ENCODE measurements around the gene RHEX. TPM values are rescaled to one million over a fixed set of nuclear protein-coding genes. Genes with fewer than 3 reads are reported as not detected.
A peak's percentile ranks its signal among the peaks of the same experiment; 100 is the strongest.

The RHEX gene
- total RNA-seq, 1 donor from 2014 or later: not detected

GRCh38 chr1:206039046-206039973 is 13.7 kb upstream of the RHEX start:
- Histone ChIP-seq H3K9ac (no peak overlapping the region), H3K4me2 (no peak overlapping the region), H3K79me2 (ENCODE audit: low read depth) (no peaks in the 10 kb centered on the region), H3K4me3 (no peak overlapping the region), H3K4me1 (peaks cover 29% of the 10 kb centered on the region), H3K27me3 (no peaks in the 10 kb centered on the region), H2AFZ (replicated peaks) (no peak overlapping the region), H3K9me3 (ENCODE audit: low read depth) (no peaks in the 10 kb centered on the region), H4K20me1 (ENCODE audit: low read depth) (no peaks in the 10 kb centered on the region), H3K36me3 (no peaks in the 10 kb centered on the region), H3K27ac (no peak overlapping the region), H3F3A (ENCODE audit: low read depth) (no peaks in the 10 kb centered on the region)
- H3K4me1 Mint-ChIP-seq: peaks cover 59% of the 10 kb centered on the region
- peaks cover 30% of the 10 kb centered on the region for H3K27me3 Mint-ChIP-seq (ENCODE audit: insufficient read depth, low read depth)
- H3K9me3 Mint-ChIP-seq: no peaks in the 10 kb centered on the region
- H3K27ac Mint-ChIP-seq: no peak overlapping the region
- no peak for TF ChIP-seq EZH2 (IDR thresholded peaks at IDR 0.05)
- H3K36me3 Mint-ChIP-seq: no peaks in the 10 kb centered on the region
- peak; percentile 7 for DNase-seq (ENCODE audit: low spot score)
- no peak overlapping the region for H3K4me3 Mint-ChIP-seq

GRCh38 chr1:206040328-206040727 is 12.6 kb upstream of the RHEX start:
- H2AFZ ChIP-seq (replicated peaks): peak overlapping the region; percentile 78
- no peaks in the 10 kb centered on the region for H4K20me1 ChIP-seq (ENCODE audit: low read depth)
- H3K27me3 ChIP-seq: no peaks in the 10 kb centered on the region
- H3K36me3 ChIP-seq: no peaks in the 10 kb centered on the region
- no peak overlapping the region for H3K4me3 ChIP-seq
- TF ChIP-seq EZH2 (IDR thresholded peaks at IDR 0.05): no peak
- no peak for TF ChIP-seq CTCF (IDR thresholded peaks at IDR 0.05)
- TF ChIP-seq EZH2phosphoT487 (IDR thresholded peaks at IDR 0.05): no peak
- no peaks in the 10 kb centered on the region for H3K9me3 Mint-ChIP-seq
- H3K4me3 Mint-ChIP-seq: no peak overlapping the region
- no peaks in the 10 kb centered on the region for H3F3A ChIP-seq (ENCODE audit: low read depth)
- H3K79me2 ChIP-seq (ENCODE audit: low read depth): no peaks in the 10 kb centered on the region
- peaks cover 50% of the 10 kb centered on the region for H3K4me1 Mint-ChIP-seq
- no peak for DNase-seq (ENCODE audit: low spot score)
- H3K9me3 ChIP-seq (ENCODE audit: low read depth): no peaks in the 10 kb centered on the region
- peaks cover 19% of the 10 kb centered on the region for H3K27me3 Mint-ChIP-seq (ENCODE audit: insufficient read depth, low read depth)
- H3K36me3 Mint-ChIP-seq: no peaks in the 10 kb centered on the region
- H3K27ac Mint-ChIP-seq: no peak overlapping the region
- H3K27ac ChIP-seq: no peak overlapping the region
- H3K9ac ChIP-seq: no peak overlapping the region
- no peak overlapping the region for H3K4me2 ChIP-seq
- peaks cover 29% of the 10 kb centered on the region for H3K4me1 ChIP-seq

GRCh38 chr1:206041640-206042039 is 11.3 kb upstream of the RHEX start:
- Histone ChIP-seq H3K27ac (no peak overlapping the region), H3F3A (ENCODE audit: low read depth) (no peaks in the 10 kb centered on the region), H3K9me3 (ENCODE audit: low read depth) (no peaks in the 10 kb centered on the region), H2AFZ (replicated peaks) (no peak overlapping the region), H3K79me2 (ENCODE audit: low read depth) (no peaks in the 10 kb centered on the region), H3K27me3 (no peaks in the 10 kb centered on the region), H3K9ac (no peak overlapping the region), H3K4me2 (no peak overlapping the region), H3K36me3 (no peaks in the 10 kb centered on the region), H4K20me1 (ENCODE audit: low read depth) (no peaks in the 10 kb centered on the region), H3K4me1 (peaks cover 29% of the 10 kb centered on the region), H3K4me3 (no peak overlapping the region)
- no peaks in the 10 kb centered on the region for H3K9me3 Mint-ChIP-seq
- no peaks in the 10 kb centered on the region for H3K36me3 Mint-ChIP-seq
- no peak overlapping the region for H3K4me3 Mint-ChIP-seq
- H3K27ac Mint-ChIP-seq: no peak overlapping the region
- peak; percentile 16 for DNase-seq (ENCODE audit: low spot score)
- TF ChIP-seq EZH2 (IDR thresholded peaks at IDR 0.05) (no peak), CTCF (IDR thresholded peaks at IDR 0.05) (no peak), EZH2phosphoT487 (IDR thresholded peaks at IDR 0.05) (no peak)
- peaks cover 43% of the 10 kb centered on the region for H3K4me1 Mint-ChIP-seq
- H3K27me3 Mint-ChIP-seq (ENCODE audit: insufficient read depth, low read depth): peaks cover 16% of the 10 kb centered on the region

GRCh38 chr1:206047271-206047670 is 5.7 kb upstream of the RHEX start:
- H2AFZ ChIP-seq (replicated peaks): no peak overlapping the region
- Mint-ChIP-seq H3K27ac (no peak overlapping the region), H3K27me3 (ENCODE audit: insufficient read depth, low read depth) (peaks cover 2% of the 10 kb centered on the region), H3K9me3 (peaks cover 6% of the 10 kb centered on the region), H3K36me3 (no peaks in the 10 kb centered on the region), H3K4me1 (peaks cover 10% of the 10 kb centered on the region), H3K4me3 (no peak overlapping the region)
- H3K27me3 ChIP-seq: no peaks in the 10 kb centered on the region
- TF ChIP-seq EZH2 (IDR thresholded peaks at IDR 0.05) (no peak), EZH2phosphoT487 (IDR thresholded peaks at IDR 0.05) (no peak), CTCF (IDR thresholded peaks at IDR 0.05) (no peak)
- no peaks in the 10 kb centered on the region for H3K36me3 ChIP-seq
- H3K4me1 ChIP-seq: peaks cover 4% of the 10 kb centered on the region
- no peaks in the 10 kb centered on the region for H3F3A ChIP-seq (ENCODE audit: low read depth)
- no peak overlapping the region for H3K4me2 ChIP-seq
- H3K9me3 ChIP-seq (ENCODE audit: low read depth): no peaks in the 10 kb centered on the region
- no peaks in the 10 kb centered on the region for H4K20me1 ChIP-seq (ENCODE audit: low read depth)
- H3K79me2 ChIP-seq (ENCODE audit: low read depth): no peaks in the 10 kb centered on the region
- no peak overlapping the region for H3K27ac ChIP-seq
- no peak overlapping the region for H3K4me3 ChIP-seq
- no peak for DNase-seq (ENCODE audit: low spot score)
- no peak overlapping the region for H3K9ac ChIP-seq

Data from neural progenitor cell (in vitro differentiated cells).